ENCODE measurements around the gene HAUS3.
"Not testable (repeated sequence)": the region's sequence is repeated elsewhere in the genome, so short reads cannot be mapped to it uniquely, and the experiment has no call there.

Gene HAUS3

GRCh38 chr4:2275546-2276251, 33.8 kb upstream of the HAUS3 start:
- DNase-seq: no peak

GRCh38 chr4:2275044-2275397, 33.1 kb upstream of the HAUS3 start:
- not testable (repeated sequence) for DNase-seq

GRCh38 chr4:2274320-2275043, 32.6 kb upstream of the HAUS3 start:
- DNase-seq: no peak

- no peak for DNase-seq
Measured at GRCh38 chr4:2273657-2274319, 31.9 kb upstream of the HAUS3 start.

GRCh38 chr4:2273221-2273620, 31.3 kb upstream of the HAUS3 start:
- DNase-seq: no peak

GRCh38 chr4:2272828-2273120, 30.9 kb upstream of the HAUS3 start:
- no peak for DNase-seq

GRCh38 chr4:2272026-2272827, 30.3 kb upstream of the HAUS3 start:
- no peak for DNase-seq

- DNase-seq: no peak
Measured at GRCh38 chr4:2271279-2272025, 29.5 kb upstream of the HAUS3 start.

GRCh38 chr4:2270341-2271165, 28.6 kb upstream of the HAUS3 start:
- no peak for DNase-seq

- DNase-seq: no peak
Measured at GRCh38 chr4:2269618-2270163, 27.8 kb upstream of the HAUS3 start.

- DNase-seq: no peak
Measured at GRCh38 chr4:2269206-2269531, 27.2 kb upstream of the HAUS3 start.

- DNase-seq: no peak
Measured at GRCh38 chr4:2268357-2269205, 26.7 kb upstream of the HAUS3 start.

- no peak for DNase-seq
Measured at GRCh38 chr4:2267841-2268240, 25.9 kb upstream of the HAUS3 start.

- DNase-seq: no peak
Measured at GRCh38 chr4:2267320-2267811, 25.4 kb upstream of the HAUS3 start.

- no peak for DNase-seq
Measured at GRCh38 chr4:2266821-2267220, 24.9 kb upstream of the HAUS3 start.

- DNase-seq: no peak
Measured at GRCh38 chr4:2266181-2266580, 24.3 kb upstream of the HAUS3 start.

- no peak for DNase-seq
Measured at GRCh38 chr4:2265113-2266110, 23.5 kb upstream of the HAUS3 start.

GRCh38 chr4:2264481-2265041, 22.6 kb upstream of the HAUS3 start:
- no peak for DNase-seq

- DNase-seq: no peak
Measured at GRCh38 chr4:2263926-2264321, 22.0 kb upstream of the HAUS3 start.
